SK-N-MC (cell line): Measurements from ENCODE around the gene CYP27C1.

Experiments
- EZH2 ChIP-seq: fragments of 200-600 bp; sonication (generic); IDR thresholded peaks from one replicate; pipeline ENCODE4 v1.6.1; 2017; ENCODE audit warnings: antibody characterized with exemption
- POLR2AphosphoS5 ChIP-seq: IDR thresholded peaks from 2 replicates; pipeline ENCODE4 v1.6.1; 2012; ENCODE audit warnings: mild to moderate bottlenecking, low read depth, low read length, borderline replicate concordance

DNA sequence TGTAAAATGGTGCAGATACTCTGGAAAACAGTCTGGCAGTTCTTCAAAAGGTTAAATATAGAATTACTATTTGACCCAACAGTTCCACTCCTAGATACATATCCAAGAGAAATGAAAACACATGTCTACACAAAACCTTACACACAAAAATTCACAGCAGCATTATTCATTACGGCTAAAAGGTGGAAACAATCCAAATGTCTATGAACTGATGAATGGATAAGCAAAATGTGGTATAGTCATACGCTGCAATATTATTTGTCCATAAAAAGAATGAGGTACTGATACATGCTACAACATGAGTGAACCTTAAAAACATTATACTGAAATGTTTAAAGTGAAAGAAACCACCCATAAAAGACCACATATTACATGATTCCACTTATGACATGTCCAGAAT lies 4.0 kb downstream of the CYP27C1 start:
- TF ChIP-seq POLR2AphosphoS5 (no peak), EZH2 (no peak)
